H9 (cell line): ENCODE measurements around the gene RBPJL. TPM values are rescaled to one million over a fixed set of nuclear protein-coding genes. Genes with fewer than 3 reads are reported as not detected.

Experiments used
- DNase-seq: peaks from one replicate; pipeline ENCODE4 v3.0.0-alpha.2; 2017
- H2AFZ ChIP-seq: one replicate; pipeline ENCODE4 v1.6.1; 2013; ENCODE audit warnings: mild to moderate bottlenecking, low read length, control low read depth, moderate library complexity
- H2AK5ac ChIP-seq: 2 replicates; pipeline ENCODE4 v1.6.1; 2013; ENCODE audit warnings: low read length, control low read depth, mixed read lengths; ENCODE audit not compliant: insufficient read length
- H2BK120ac ChIP-seq: one replicate; pipeline ENCODE4 v1.6.1; 2013; ENCODE audit warnings: low read depth, mild to moderate bottlenecking, low read length, control low read depth, inconsistent platforms; ENCODE audit not compliant: poor library complexity, severe bottlenecking
- H2BK12ac ChIP-seq: 2 replicates; pipeline ENCODE4 v1.6.1; 2013; ENCODE audit warnings: low read length, control low read depth, mixed read lengths, low read depth; ENCODE audit not compliant: insufficient read length
- H2BK15ac ChIP-seq: 2 replicates; pipeline ENCODE4 v1.6.1; 2013; ENCODE audit warnings: low read depth, low read length, control low read depth
- H2BK20ac ChIP-seq: one replicate; pipeline ENCODE4 v1.6.1; 2013; ENCODE audit warnings: low read depth, mild to moderate bottlenecking, low read length, control low read depth, inconsistent platforms; ENCODE audit not compliant: poor library complexity, severe bottlenecking
- H2BK5ac ChIP-seq: 2 replicates; pipeline ENCODE4 v1.6.1; 2013; ENCODE audit warnings: low read length, control low read depth, mixed read lengths; ENCODE audit not compliant: insufficient read length
- H3K14ac ChIP-seq: 2 replicates; pipeline ENCODE4 v1.6.1; 2013; ENCODE audit warnings: low read length, control low read depth; ENCODE audit not compliant: insufficient read depth
- H3K18ac ChIP-seq: 2 replicates; pipeline ENCODE4 v1.6.1; 2013; ENCODE audit warnings: low read depth, mild to moderate bottlenecking, mixed read lengths, low read length, control low read depth; ENCODE audit not compliant: insufficient read length
- H3K23ac ChIP-seq: 2 replicates; pipeline ENCODE4 v1.6.1; 2013; ENCODE audit warnings: low read length, control low read depth, mixed read lengths, low read depth; ENCODE audit not compliant: insufficient read length
- H3K23me2 ChIP-seq: 2 replicates; pipeline ENCODE4 v1.6.1; 2013; ENCODE audit warnings: low read depth, mild to moderate bottlenecking, mixed read lengths, low read length, control low read depth; ENCODE audit not compliant: insufficient read length, poor library complexity, severe bottlenecking
- H3K27ac ChIP-seq: 2 replicates; pipeline ENCODE4 v1.5.1; 2013; ENCODE audit warnings: low read length, control low read depth, mixed read lengths, low read depth; ENCODE audit not compliant: insufficient read length
- H3K27me3 ChIP-seq: 2 replicates; pipeline ENCODE4 v1.6.1; 2013; ENCODE audit warnings: low read length, control low read depth, inconsistent platforms; ENCODE audit not compliant: insufficient read depth
- H3K4ac ChIP-seq: 2 replicates; pipeline ENCODE4 v1.6.1; 2013; ENCODE audit warnings: low read depth, mild to moderate bottlenecking, control low read depth, inconsistent platforms, low read length, moderate library complexity
- H3K4me1 ChIP-seq: 2 replicates; pipeline ENCODE4 v1.6.1; 2013; ENCODE audit warnings: low read length, control low read depth, inconsistent platforms; ENCODE audit not compliant: insufficient read depth
- H3K4me2 ChIP-seq: 2 replicates; pipeline ENCODE4 v1.6.1; 2013; ENCODE audit warnings: low read length, control low read depth, mixed read lengths; ENCODE audit not compliant: insufficient read length, insufficient read depth
- H3K56ac ChIP-seq: 2 replicates; pipeline ENCODE4 v1.6.1; 2013; ENCODE audit warnings: low read depth, mild to moderate bottlenecking, mixed read lengths, low read length, control low read depth; ENCODE audit not compliant: insufficient read length
- H3K79me1 ChIP-seq: 2 replicates; pipeline ENCODE4 v1.6.1; 2013; ENCODE audit warnings: low read depth, mild to moderate bottlenecking, moderate library complexity, low read length, control low read depth, inconsistent platforms; ENCODE audit not compliant: insufficient read depth, poor library complexity, severe bottlenecking
- H3K79me2 ChIP-seq: 2 replicates; pipeline ENCODE4 v1.6.1; 2013; ENCODE audit warnings: low read length, control low read depth, inconsistent platforms; ENCODE audit not compliant: insufficient read depth
- H3K9ac ChIP-seq: 2 replicates; pipeline ENCODE4 v1.6.1; 2013; ENCODE audit warnings: low read length, control low read depth, mixed read lengths; ENCODE audit not compliant: insufficient read length; ENCODE audit errors: extremely low read depth
- H3K9me3 ChIP-seq: one replicate; pipeline ENCODE4 v1.6.1; 2013; ENCODE audit warnings: low read depth, low read length, inconsistent platforms; ENCODE audit not compliant: control insufficient read depth
- H3T11ph ChIP-seq: one replicate; pipeline ENCODE4 v1.6.1; 2013; ENCODE audit warnings: mild to moderate bottlenecking, low read length, control low read depth, inconsistent platforms
- H4K20me1 ChIP-seq: one replicate; pipeline ENCODE4 v1.6.1; 2013; ENCODE audit not compliant: control insufficient read depth, insufficient read length, insufficient read depth
- H4K5ac ChIP-seq: 2 replicates; pipeline ENCODE4 v1.6.1; 2013; ENCODE audit warnings: low read depth, mild to moderate bottlenecking, mixed read lengths, low read length, control low read depth; ENCODE audit not compliant: insufficient read length
- H4K8ac ChIP-seq: replicated peaks from 2 replicates; pipeline ENCODE4 v1.6.1; 2013; ENCODE audit warnings: low read length, control low read depth, mixed read lengths, low read depth; ENCODE audit not compliant: insufficient read length
- H4K91ac ChIP-seq: 2 replicates; pipeline ENCODE4 v1.6.1; 2013; ENCODE audit warnings: low read depth, mild to moderate bottlenecking, moderate library complexity, mixed read lengths, low read length, control low read depth; ENCODE audit not compliant: insufficient read length
- H3K27ac Mint-ChIP-seq, 3 experiments: 2 replicates in 2 of 3; 3 replicates in 1 of 3; pipeline ENCODE4 v1.8.0; 2020 to 2021; ENCODE audit warnings: mixed read lengths in 3 of 3, mild to moderate bottlenecking in 1 of 3, moderate library complexity in 1 of 3
- H3K27me3 Mint-ChIP-seq: 2 replicates; pipeline ENCODE4 v1.8.0; 2021; ENCODE audit warnings: low read depth, mild to moderate bottlenecking, moderate library complexity, mixed read lengths
- H3K36me3 Mint-ChIP-seq, 3 experiments: 2 replicates in 2 of 3; 3 replicates in 1 of 3; pipeline ENCODE4 v1.8.0; 2020 to 2021; ENCODE audit warnings: low read depth in 3 of 3, mixed read lengths in 3 of 3; ENCODE audit not compliant: insufficient read depth in 1 of 3
- H3K4me1 Mint-ChIP-seq, 2 experiments: 2 replicates each; pipeline ENCODE4 v1.8.0; 2020; ENCODE audit warnings: mixed read lengths in 2 of 2
- H3K4me3 Mint-ChIP-seq, 2 experiments: 2 replicates in 1 of 2; 3 replicates in 1 of 2; pipeline ENCODE4 v1.8.0; 2020 to 2021; ENCODE audit warnings: mild to moderate bottlenecking in 2 of 2, mixed read lengths in 2 of 2, moderate library complexity in 1 of 2
- H3K9me3 Mint-ChIP-seq, 2 experiments: 2 replicates in 1 of 2; 3 replicates in 1 of 2; pipeline ENCODE4 v1.8.0; 2020; ENCODE audit warnings: mild to moderate bottlenecking in 2 of 2, mixed read lengths in 2 of 2, moderate library complexity in 1 of 2
- WGBS: extraction: QIAGEN DNeasy Blood & Tissue Kit; methylation state at CpG from one replicate; pipeline ENCODE4 v1.1.7; 2013; ENCODE audit warnings: missing lambda C conversion rate, low lambda C conversion rate, mixed read lengths; ENCODE audit not compliant: insufficient read length; ENCODE audit errors: extremely low coverage; 5-methylcytosine and 5-hydroxymethylcytosine counted together
- total RNA-seq: library from RNA; stranded (reverse); gene quantifications from 2 replicates; pipeline ENCODE4 v1.2.1, GENCODE V29; 2021
- TF ChIP-seq, protein P1 (sequence below): fragments of 200-600 bp; sonication (generic); conservative IDR thresholded peaks from 3 replicates; pipeline ENCODE4 v1.8.0; 2021; ENCODE audit warnings: antibody characterized with exemption, mild to moderate bottlenecking

RBPJL gene
- total RNA-seq, 1 experiment from 2014 or later: 0.28 TPM

DNA sequence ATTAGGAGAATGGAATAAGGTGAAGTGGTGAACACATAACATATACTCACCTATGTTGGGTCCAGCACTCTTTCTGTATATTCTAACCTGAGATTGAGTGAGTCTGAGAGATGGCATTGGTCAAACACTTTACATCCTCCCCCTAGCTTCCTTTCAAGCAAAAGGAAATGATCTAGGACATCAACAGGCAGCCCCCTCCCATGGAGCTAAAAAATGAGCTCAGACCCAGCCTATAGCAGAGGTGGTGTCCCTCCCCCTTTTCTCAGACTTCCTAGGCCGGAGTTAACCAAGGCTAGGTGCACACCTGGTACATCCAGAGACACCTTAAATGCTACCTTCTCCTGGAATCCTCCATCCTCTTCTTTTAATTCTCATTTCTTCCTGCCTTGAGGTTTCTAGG lies 47.1 kb downstream of the RBPJL start:
- H3K4me1 Mint-ChIP-seq: peaks cover 27 to 34% of the 10 kb centered on the region in 2 experiments
- no peak overlapping the region for H2BK5ac ChIP-seq
- H3K18ac ChIP-seq: no peak overlapping the region
- H3K79me2 ChIP-seq: no peaks in the 10 kb centered on the region
- H2AFZ ChIP-seq: no peak overlapping the region
- H4K91ac ChIP-seq: no peak overlapping the region
- H3K56ac ChIP-seq: no peak overlapping the region
- DNase-seq: no peak
- H3K79me1 ChIP-seq: no peaks in the 10 kb centered on the region
- H2AK5ac ChIP-seq: no peak overlapping the region
- H3K9ac ChIP-seq: no peak overlapping the region
- H4K5ac ChIP-seq: peak overlapping the region; percentile 33
- H3K27me3 ChIP-seq: no peaks in the 10 kb centered on the region
- H3K4me3 Mint-ChIP-seq: no peak overlapping the region
- H3K14ac ChIP-seq: no peak overlapping the region
- no peaks in the 10 kb centered on the region for H3K36me3 Mint-ChIP-seq
- no CpG with 5 or more reads among the region's 1 CpG for WGBS
- peaks cover 3% of the 10 kb centered on the region; the same call in 1 of the 2 replicates for H3K4me1 ChIP-seq
- no peak overlapping the region for H3K4me2 ChIP-seq
- no peak overlapping the region for H2BK120ac ChIP-seq
- TF ChIP-seq, protein P1, sequence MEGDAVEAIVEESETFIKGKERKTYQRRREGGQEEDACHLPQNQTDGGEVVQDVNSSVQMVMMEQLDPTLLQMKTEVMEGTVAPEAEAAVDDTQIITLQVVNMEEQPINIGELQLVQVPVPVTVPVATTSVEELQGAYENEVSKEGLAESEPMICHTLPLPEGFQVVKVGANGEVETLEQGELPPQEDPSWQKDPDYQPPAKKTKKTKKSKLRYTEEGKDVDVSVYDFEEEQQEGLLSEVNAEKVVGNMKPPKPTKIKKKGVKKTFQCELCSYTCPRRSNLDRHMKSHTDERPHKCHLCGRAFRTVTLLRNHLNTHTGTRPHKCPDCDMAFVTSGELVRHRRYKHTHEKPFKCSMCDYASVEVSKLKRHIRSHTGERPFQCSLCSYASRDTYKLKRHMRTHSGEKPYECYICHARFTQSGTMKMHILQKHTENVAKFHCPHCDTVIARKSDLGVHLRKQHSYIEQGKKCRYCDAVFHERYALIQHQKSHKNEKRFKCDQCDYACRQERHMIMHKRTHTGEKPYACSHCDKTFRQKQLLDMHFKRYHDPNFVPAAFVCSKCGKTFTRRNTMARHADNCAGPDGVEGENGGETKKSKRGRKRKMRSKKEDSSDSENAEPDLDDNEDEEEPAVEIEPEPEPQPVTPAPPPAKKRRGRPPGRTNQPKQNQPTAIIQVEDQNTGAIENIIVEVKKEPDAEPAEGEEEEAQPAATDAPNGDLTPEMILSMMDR: no peak
- H4K8ac ChIP-seq: no peak overlapping the region
- no peak overlapping the region for H3K27ac Mint-ChIP-seq
- no peaks in the 10 kb centered on the region for H3K23me2 ChIP-seq
- H3K9me3 ChIP-seq: no peaks in the 10 kb centered on the region
- H2BK20ac ChIP-seq: no peak overlapping the region
- no peaks in the 10 kb centered on the region for H3K9me3 Mint-ChIP-seq
- no peak overlapping the region for H3T11ph ChIP-seq
- H3K23ac ChIP-seq: no peak overlapping the region
- H4K20me1 ChIP-seq: no peaks in the 10 kb centered on the region
- no peak overlapping the region for H2BK15ac ChIP-seq
- no peak overlapping the region for H3K27ac ChIP-seq
- no peak overlapping the region for H3K4ac ChIP-seq
- H3K27me3 Mint-ChIP-seq: no peaks in the 10 kb centered on the region
- H2BK12ac ChIP-seq: no peak overlapping the region
